Ectodermal cell (in vitro differentiated cells): ENCODE measurements around the gene EXD3.

Source experiments
- H3K27ac ChIP-seq: 2 replicates; pipeline ENCODE4 v1.7.0; 2013; ENCODE audit warnings: mild to moderate bottlenecking, low read depth, low read length; ENCODE audit not compliant: insufficient read depth, poor library complexity, severe bottlenecking
- H3K27me3 ChIP-seq: 2 replicates; pipeline ENCODE4 v1.7.0; 2013; ENCODE audit warnings: mild to moderate bottlenecking, low read length; ENCODE audit not compliant: insufficient read depth, control insufficient read depth, poor library complexity, severe bottlenecking
- H3K36me3 ChIP-seq: one replicate; pipeline ENCODE4 v1.7.0; 2013; ENCODE audit warnings: low read length; ENCODE audit not compliant: control insufficient read depth, insufficient read depth
- H3K4me1 ChIP-seq: one replicate; pipeline ENCODE4 v1.7.0; 2013; ENCODE audit warnings: low read length; ENCODE audit not compliant: control insufficient read depth, insufficient read depth
- H3K4me3 ChIP-seq: 2 replicates; pipeline ENCODE4 v1.7.0; 2013; ENCODE audit warnings: low read depth, low read length, control low read depth; ENCODE audit not compliant: insufficient read depth
- H3K9me3 ChIP-seq: 2 replicates; pipeline ENCODE4 v1.7.0; 2013; ENCODE audit warnings: mild to moderate bottlenecking, low read length, moderate library complexity; ENCODE audit not compliant: control insufficient read depth
- WGBS, 2 experiments: methylation state at CpG; one replicate each; pipeline ENCODE4 v1.1.7; 2013; ENCODE audit warnings: missing lambda C conversion rate in 2 of 2; 5-methylcytosine and 5-hydroxymethylcytosine counted together

The EXD3 gene

GRCh38 chr9:137314561-137315560 is 108.1 kb downstream of the EXD3 start:
- Histone ChIP-seq H3K4me1 (peaks cover 34% of the 10 kb centered on the region), H3K27ac (peak overlapping the region; percentile 16), H3K4me3 (no peak overlapping the region), H3K27me3 (peaks cover 5% of the 10 kb centered on the region), H3K36me3 (no peaks in the 10 kb centered on the region), H3K9me3 (no peaks in the 10 kb centered on the region)
- 71 to 72% methylated on average over 38 to 41 of the region's 42 CpGs for WGBS, 2 experiments

- peaks cover 5% of the 10 kb centered on the region for H3K27me3 ChIP-seq
- no peaks in the 10 kb centered on the region for H3K9me3 ChIP-seq
- no peaks in the 10 kb centered on the region for H3K36me3 ChIP-seq
- no peak overlapping the region for H3K4me3 ChIP-seq
- H3K27ac ChIP-seq = no peak overlapping the region
- H3K4me1 ChIP-seq = peaks cover 34% of the 10 kb centered on the region
- WGBS, 2 experiments = 76 to 77% methylated on average over 24 of the region's 24 CpGs
Measured at GRCh38 chr9:137313956-137314560, 108.9 kb downstream of the EXD3 start.

GRCh38 chr9:137313326-137313936 is 109.5 kb downstream of the EXD3 start:
- Histone ChIP-seq H3K27me3 (peaks cover 5% of the 10 kb centered on the region), H3K4me3 (no peak overlapping the region), H3K36me3 (no peaks in the 10 kb centered on the region), H3K9me3 (no peaks in the 10 kb centered on the region), H3K4me1 (peaks cover 34% of the 10 kb centered on the region), H3K27ac (no peak overlapping the region)
- 86 to 88% methylated on average over 9 of the region's 9 CpGs for WGBS, 2 experiments

- Histone ChIP-seq H3K9me3 (no peaks in the 10 kb centered on the region), H3K27ac (no peak overlapping the region), H3K36me3 (no peaks in the 10 kb centered on the region), H3K27me3 (peaks cover 5% of the 10 kb centered on the region), H3K4me3 (no peak overlapping the region), H3K4me1 (peaks cover 34% of the 10 kb centered on the region)
- 94 to 98% methylated on average over 6 of the region's 6 CpGs for WGBS, 2 experiments
Measured at GRCh38 chr9:137312852-137313325, 110.1 kb downstream of the EXD3 start.

- Histone ChIP-seq H3K27ac (no peak overlapping the region), H3K4me1 (peaks cover 40% of the 10 kb centered on the region)
- 93 to 94% methylated on average over 28 of the region's 28 CpGs for WGBS, 2 experiments
Measured at GRCh38 chr9:137311986-137312851, 110.7 kb downstream of the EXD3 start.

GRCh38 chr9:137311171-137311985 is 111.6 kb downstream of the EXD3 start:
- WGBS, 2 experiments = 92% methylated on average over 27 of the region's 27 CpGs
- no peak overlapping the region for H3K27ac ChIP-seq
- peaks cover 38% of the 10 kb centered on the region for H3K4me1 ChIP-seq
- H3K27me3 ChIP-seq = peaks cover 2% of the 10 kb centered on the region
- H3K9me3 ChIP-seq = no peaks in the 10 kb centered on the region
- no peaks in the 10 kb centered on the region for H3K36me3 ChIP-seq
- no peak overlapping the region for H3K4me3 ChIP-seq

More at GRCh38 chr9:137311986-137312851, 110.7 kb downstream of the EXD3 start:
- H3K4me3 ChIP-seq = no peak overlapping the region
- H3K27me3 ChIP-seq = peaks cover 5% of the 10 kb centered on the region
- no peaks in the 10 kb centered on the region for H3K36me3 ChIP-seq
- H3K9me3 ChIP-seq = no peaks in the 10 kb centered on the region

- no peaks in the 10 kb centered on the region for H3K36me3 ChIP-seq
- H3K4me1 ChIP-seq = peaks cover 42% of the 10 kb centered on the region
- WGBS, 2 experiments = 86 to 88% methylated on average over 20 of the region's 20 CpGs
- no peaks in the 10 kb centered on the region for H3K9me3 ChIP-seq
- no peak overlapping the region for H3K4me3 ChIP-seq
- no peak overlapping the region for H3K27ac ChIP-seq
- no peaks in the 10 kb centered on the region for H3K27me3 ChIP-seq
Measured at GRCh38 chr9:137310189-137311052, 112.5 kb downstream of the EXD3 start.

- Histone ChIP-seq H3K27ac (no peak overlapping the region), H3K9me3 (no peaks in the 10 kb centered on the region), H3K27me3 (no peaks in the 10 kb centered on the region), H3K4me1 (peaks cover 42% of the 10 kb centered on the region), H3K4me3 (no peak overlapping the region), H3K36me3 (no peaks in the 10 kb centered on the region)
- 94 to 95% methylated on average over 15 of the region's 15 CpGs for WGBS, 2 experiments
Measured at GRCh38 chr9:137309368-137310188, 113.4 kb downstream of the EXD3 start.
